Measurements from ENCODE around the gene IL1RL2. TPM values are rescaled to one million over a fixed set of nuclear protein-coding genes. Genes with fewer than 3 reads are reported as not detected.

Gene IL1RL2
- total and polyA plus RNA-seq, 2 donors (not counting 1 experiment from before 2014, with no cell fraction given) = 0.28 to 2.6 TPM

DNA sequence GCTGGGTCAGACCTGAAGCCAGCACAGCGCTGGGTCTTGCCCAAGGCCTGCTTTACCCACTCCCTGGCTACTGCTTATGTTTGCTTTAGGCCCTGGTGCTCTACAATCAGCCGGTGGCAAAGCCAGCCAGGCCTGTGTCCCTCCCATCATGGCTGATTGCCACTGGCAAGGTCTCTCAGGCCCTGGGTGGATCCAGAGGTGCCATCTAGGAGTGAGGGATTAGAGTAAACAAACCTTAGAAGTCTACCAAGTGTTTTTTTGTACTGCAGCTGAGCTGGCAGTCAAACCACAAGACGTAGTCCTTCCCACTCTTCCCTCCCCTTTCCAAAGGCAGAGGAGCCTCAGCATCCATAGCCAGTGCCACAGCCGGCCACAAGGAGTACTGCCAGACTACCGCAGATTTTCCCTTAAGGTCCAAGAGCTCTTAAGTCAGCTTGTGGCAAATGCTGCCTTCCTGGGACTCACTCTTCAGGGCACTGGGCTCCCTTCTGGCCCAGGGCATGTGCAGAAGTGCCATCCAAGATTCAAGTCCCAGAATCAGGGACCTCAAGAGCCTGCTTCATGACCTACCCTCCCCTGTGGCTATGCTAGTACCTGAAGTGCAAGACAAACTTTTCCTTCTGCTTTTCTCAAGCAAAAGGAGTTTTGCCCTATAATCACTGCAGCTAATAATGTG lies 20.0 kb downstream of the IL1RL2 start:
- Histone ChIP-seq H3K9me3 (ENCODE audit: control insufficient read depth, insufficient read depth, low read depth, low read length) (no peaks in the 10 kb centered on the region), H3K27me3 (ENCODE audit: control insufficient read depth, insufficient read depth, low read length) (no peaks in the 10 kb centered on the region), H3K4me1 (ENCODE audit: control insufficient read depth, extremely low read depth, insufficient read depth, low read length) (no peaks in the 10 kb centered on the region), H3K9ac (ENCODE audit: insufficient read depth, low read length) (no peak overlapping the region), H4K20me1 (ENCODE audit: control insufficient read depth, extremely low read depth, insufficient read depth, low read length) (no peaks in the 10 kb centered on the region), H3K79me2 (ENCODE audit: control insufficient read depth, insufficient read depth, low read length) (no peaks in the 10 kb centered on the region), H3K36me3 (ENCODE audit: control insufficient read depth, insufficient read depth, low read length) (no peaks in the 10 kb centered on the region), H3K4me3 (replicated peaks in 1 of 4; ENCODE audit: control extremely low read depth in 1 of 4, insufficient read depth in 1 of 4, low read depth in 3 of 4, low read length in 4 of 4) (no peak overlapping the region), H3K4me2 (ENCODE audit: extremely low read depth, insufficient read depth, low read length) (no peak overlapping the region), H2AFZ (ENCODE audit: low read length) (no peak overlapping the region), H3K27ac (ENCODE audit: insufficient read depth, low read length) (no peak overlapping the region)
- no peak for TF ChIP-seq CTCF (conservative IDR thresholded peaks at IDR 0.05 in 1 of 2, IDR thresholded peaks at IDR 0.05 in 1 of 2; ENCODE audit: low read depth in 1 of 2, low read length in 2 of 2)
- DNase-seq (ENCODE audit: low read depth in 2 of 2) = no peak

DNA sequence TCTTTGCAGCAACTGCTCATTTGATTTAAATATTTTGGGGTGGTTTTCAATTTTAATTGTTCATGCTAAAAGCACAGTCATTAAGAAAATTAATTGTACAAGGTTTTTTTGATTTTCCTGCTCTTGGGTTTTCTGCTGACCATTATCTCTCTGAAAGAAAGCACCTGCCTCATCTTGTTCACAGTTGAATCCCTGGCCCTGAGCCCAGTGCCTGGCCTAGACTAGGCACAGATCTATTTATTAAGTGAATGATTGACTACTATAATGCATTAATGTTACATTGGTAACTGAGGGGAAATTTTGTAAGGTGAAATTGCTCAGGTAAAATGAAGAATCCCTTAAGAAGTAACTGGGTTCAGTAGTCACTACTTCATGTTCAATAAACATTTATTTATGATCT lies 22.0 kb downstream of the IL1RL2 start:
- Histone ChIP-seq H3K4me1 (ENCODE audit: control insufficient read depth, extremely low read depth, insufficient read depth, low read length) (no peaks in the 10 kb centered on the region), H2AFZ (ENCODE audit: low read length) (no peak overlapping the region), H4K20me1 (ENCODE audit: control insufficient read depth, extremely low read depth, insufficient read depth, low read length) (no peaks in the 10 kb centered on the region), H3K36me3 (ENCODE audit: control insufficient read depth, insufficient read depth, low read length) (no peaks in the 10 kb centered on the region), H3K4me3 (replicated peaks in 1 of 4; ENCODE audit: control extremely low read depth in 1 of 4, insufficient read depth in 1 of 4, low read depth in 3 of 4, low read length in 4 of 4) (no peak overlapping the region), H3K79me2 (ENCODE audit: control insufficient read depth, insufficient read depth, low read length) (no peaks in the 10 kb centered on the region), H3K4me2 (ENCODE audit: extremely low read depth, insufficient read depth, low read length) (no peak overlapping the region), H3K27me3 (ENCODE audit: control insufficient read depth, insufficient read depth, low read length) (no peaks in the 10 kb centered on the region), H3K9ac (ENCODE audit: insufficient read depth, low read length) (no peak overlapping the region), H3K27ac (ENCODE audit: insufficient read depth, low read length) (no peak overlapping the region), H3K9me3 (ENCODE audit: control insufficient read depth, insufficient read depth, low read depth, low read length) (no peaks in the 10 kb centered on the region)
- no peak for TF ChIP-seq EZH2 (IDR thresholded peaks at IDR 0.05; ENCODE audit: low read length, missing control alignments)
- no peak for TF ChIP-seq CTCF (conservative IDR thresholded peaks at IDR 0.05 in 1 of 2, IDR thresholded peaks at IDR 0.05 in 1 of 2; ENCODE audit: low read depth in 1 of 2, low read length in 2 of 2)
- DNase-seq (ENCODE audit: low read depth in 2 of 2) = no peak

- Histone ChIP-seq H3K4me2 (ENCODE audit: extremely low read depth, insufficient read depth, low read length) (no peak overlapping the region), H3K9me3 (ENCODE audit: control insufficient read depth, insufficient read depth, low read depth, low read length) (no peaks in the 10 kb centered on the region), H3K27me3 (ENCODE audit: control insufficient read depth, insufficient read depth, low read length) (no peaks in the 10 kb centered on the region), H3K4me3 (replicated peaks in 1 of 4; ENCODE audit: control extremely low read depth in 1 of 4, insufficient read depth in 1 of 4, low read depth in 3 of 4, low read length in 4 of 4) (no peak overlapping the region), H3K36me3 (ENCODE audit: control insufficient read depth, insufficient read depth, low read length) (no peaks in the 10 kb centered on the region), H3K9ac (ENCODE audit: insufficient read depth, low read length) (no peak overlapping the region), H3K79me2 (ENCODE audit: control insufficient read depth, insufficient read depth, low read length) (no peaks in the 10 kb centered on the region), H3K27ac (ENCODE audit: insufficient read depth, low read length) (no peak overlapping the region), H3K4me1 (ENCODE audit: control insufficient read depth, extremely low read depth, insufficient read depth, low read length) (no peaks in the 10 kb centered on the region), H2AFZ (ENCODE audit: low read length) (no peak overlapping the region), H4K20me1 (ENCODE audit: control insufficient read depth, extremely low read depth, insufficient read depth, low read length) (no peaks in the 10 kb centered on the region)
- no peak for DNase-seq (ENCODE audit: low read depth in 2 of 2)
- TF ChIP-seq EZH2 (IDR thresholded peaks at IDR 0.05; ENCODE audit: low read length, missing control alignments) (no peak), CTCF (conservative IDR thresholded peaks at IDR 0.05 in 1 of 2, IDR thresholded peaks at IDR 0.05 in 1 of 2; ENCODE audit: low read depth in 1 of 2, low read length in 2 of 2) (no peak)
Measured at GRCh38 chr2:102209474-102209873, 22.7 kb downstream of the IL1RL2 start.

Measured in fibroblast of lung (primary cell).